K562 (cell line): ENCODE data around the gene CACNA2D3. TPM values are rescaled to one million over a fixed set of nuclear protein-coding genes. Genes with fewer than 3 reads are reported as not detected.

ENCODE experiments used
- CREB1 ChIP-seq, 2 experiments: sonication (generic) in 1 of 2; formaldehyde crosslinking in 1 of 2; IDR thresholded peaks; 2 replicates each; pipeline versions ENCODE4 v1.6.1 to v1.8.0; 2012 to 2022; ENCODE audit warnings: inconsistent platforms in 1 of 2, mild to moderate bottlenecking in 1 of 2, missing genetic modification reagents in 1 of 2, moderate library complexity in 1 of 2
- ETS1 ChIP-seq: conservative IDR thresholded peaks from 2 replicates; pipeline ENCODE4 v1.6.1; 2011; ENCODE audit warnings: low read depth, mild to moderate bottlenecking, low read length; ENCODE audit not compliant: control insufficient read depth
- GABPA ChIP-seq: fragments of 200-800 bp; sonication (Bioruptor generic); conservative IDR thresholded peaks from 2 replicates; pipeline ENCODE4 v1.6.1; 2016; ENCODE audit warnings: low read depth, missing genetic modification characterization, missing compliant biosample characterization
- JUN ChIP-seq, 2 experiments: sonication (generic) in 1 of 2; formaldehyde crosslinking in 1 of 2; IDR thresholded peaks; 2 replicates each; pipeline versions ENCODE4 v1.6.1 to v1.8.0; 2012 to 2022; ENCODE audit warnings: borderline replicate concordance in 2 of 2, mild to moderate bottlenecking in 2 of 2, improper control_type of control experiment in 1 of 2, low read depth in 1 of 2, low read length in 1 of 2, missing genetic modification reagents in 1 of 2
- KLF16 ChIP-seq: IDR thresholded peaks from 2 replicates; pipeline ENCODE4 v1.6.1; 2016; ENCODE audit warnings: antibody characterized with exemption
- MEIS2 ChIP-seq: fragments of 450-650 bp; IDR thresholded peaks from 2 replicates; pipeline ENCODE4 v1.6.1; 2014; ENCODE audit warnings: mild to moderate bottlenecking; ENCODE audit not compliant: partially characterized antibody
- POU5F1 ChIP-seq: fragments of 150-350 bp; IDR thresholded peaks from 2 replicates; pipeline ENCODE4 v1.6.1; 2014; ENCODE audit warnings: borderline replicate concordance, low read length, low read depth, mild to moderate bottlenecking; ENCODE audit not compliant: partially characterized antibody
- SAFB ChIP-seq: fragments of 200-400 bp; formaldehyde crosslinking; IDR thresholded peaks from 2 replicates; pipeline ENCODE4 v1.6.1; 2017; ENCODE audit warnings: low read depth, low read length, borderline replicate concordance
- ZBTB43 ChIP-seq: sonication (generic); formaldehyde crosslinking; IDR thresholded peaks from 2 replicates; pipeline ENCODE4 v1.8.0; 2023; ENCODE audit warnings: mild to moderate bottlenecking, missing genetic modification reagents
- ZBTB9 ChIP-seq: fragments of 450-650 bp; formaldehyde crosslinking; IDR thresholded peaks from 2 replicates; pipeline ENCODE4 v1.4.0; 2020; ENCODE audit warnings: mild to moderate bottlenecking, moderate library complexity
- ZFP30 ChIP-seq: fragments of 250-450 bp; sonication (Bioruptor Pico); IDR thresholded peaks from 2 replicates; pipeline ENCODE4 v1.8.0; 2022; ENCODE audit warnings: moderate library complexity, mild to moderate bottlenecking, inconsistent platforms, borderline replicate concordance
- ZNF408 ChIP-seq: fragments of 250-450 bp; sonication (Bioruptor Pico); IDR thresholded peaks from 2 replicates; pipeline ENCODE4 v1.4.0; 2020; ENCODE audit warnings: low read depth, mild to moderate bottlenecking, moderate library complexity
- ZNF57 ChIP-seq: fragments of 450-650 bp; formaldehyde crosslinking; IDR thresholded peaks from 2 replicates; pipeline ENCODE4 v1.4.0; 2020; ENCODE audit warnings: mild to moderate bottlenecking, moderate library complexity
- polyA plus RNA-seq, 8 experiments: library from polyadenylated mRNA; depleted of rRNA in 4 of 8; stranded (reverse) in 5 of 8; unstranded in 3 of 8; fragments of >200 nt; fragmentation: Nextera tagmentation in 2 of 8; fragmentation: Illumina TruSeq in 1 of 8; extraction: Ambion mirVana in 2 of 8; extraction: Trizol in 1 of 8; gene quantifications; 2 replicates each; pipeline versions ENCODE4 v1.2.1 to v1.2.3, GENCODE V29; 2011 to 2014; ENCODE audit warnings: inconsistent platforms in 1 of 8, missing spikeins in 1 of 8
- total RNA-seq, 7 experiments: library from RNA; depleted of rRNA in 6 of 7; stranded (reverse); fragments of >200 nt in 6 of 7; fragmentation: Illumina TruSeq in 2 of 7; extraction: Trizol in 2 of 7; gene quantifications; 2 replicates each; pipeline versions ENCODE4 v1.2.1 to v1.2.3, GENCODE V29; 2011 to 2021; ENCODE audit warnings: low replicate concordance in 1 of 7

Gene CACNA2D3
- total and polyA plus RNA-seq, 9 of the 15 experiments (the other 6 are each of a cell fraction or from before 2014, with no cell fraction given): 0.01 TPM; not detected in 8

GRCh38 chr3:54214845-54215244, 92.5 kb downstream of the CACNA2D3 start (continued):
- no peak for TF ChIP-seq ZBTB9
- TF ChIP-seq ZFP30 (CRISPR knock-in tag): no peak
- no peak for TF ChIP-seq POU5F1
- no peak for TF ChIP-seq KLF16
- no peak for TF ChIP-seq SAFB
- TF ChIP-seq ZNF57 (CRISPR knock-in tag): no peak
- no peak for TF ChIP-seq MEIS2
- TF ChIP-seq GABPA (tag): no peak
- no peak for TF ChIP-seq ETS1
- TF ChIP-seq ZNF408 (CRISPR knock-in tag): no peak
- TF ChIP-seq ZBTB43 (CRISPR knock-in tag): no peak
- no peak for TF ChIP-seq JUN (IDR thresholded peaks at IDR 0.05; ENCODE audit: borderline replicate concordance, low read depth, low read length)
- no peak for TF ChIP-seq JUN (CRISPR knock-in tag; IDR thresholded peaks at IDR 0.05; ENCODE audit: borderline replicate concordance)
- TF ChIP-seq CREB1 (IDR thresholded peaks at IDR 0.05): no peak
- no peak for TF ChIP-seq CREB1 (CRISPR knock-in tag; IDR thresholded peaks at IDR 0.05)
- TF ChIP-seq, all 486 proteins: peak for 0
